ENCODE data around the gene FHIT.

FHIT gene

DNA sequence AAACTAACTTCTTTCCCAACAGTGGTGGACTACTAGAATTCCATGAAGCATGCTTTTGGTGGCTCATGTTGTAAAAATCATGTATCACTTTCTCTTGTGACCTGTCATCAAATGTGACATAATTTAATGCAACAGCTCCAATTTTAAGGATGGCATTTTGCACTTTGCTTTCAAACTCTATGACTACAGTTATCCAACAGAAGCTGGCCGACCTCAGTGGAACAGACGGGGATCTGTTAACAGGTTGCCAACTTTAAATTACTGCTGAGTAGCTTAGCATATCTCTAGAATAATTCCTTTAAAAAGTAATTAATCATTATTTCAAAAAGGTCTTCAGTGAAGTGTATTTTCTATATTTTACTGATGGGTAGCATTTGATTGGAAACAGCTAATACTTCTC lies 907.4 kb downstream of the FHIT start:
- Histone ChIP-seq H3K27me3 (ENCODE audit: low read depth, low read length) (no peaks in the 10 kb centered on the region), H3K36me3 (replicated peaks; ENCODE audit: low read depth, low read length) (no peaks in the 10 kb centered on the region), H3K9ac (ENCODE audit: low read length) (no peak overlapping the region), H3K79me2 (ENCODE audit: low read length) (no peaks in the 10 kb centered on the region), H4K20me1 (ENCODE audit: insufficient read depth, low read length) (no peaks in the 10 kb centered on the region), H3K4me2 (ENCODE audit: low read length) (no peak overlapping the region), H3K4me3 (ENCODE audit: low read length) (no peak overlapping the region), H3K9me3 (ENCODE audit: insufficient read depth, low read length) (no peaks in the 10 kb centered on the region), H2AFZ (ENCODE audit: low read depth, low read length) (no peak overlapping the region), H3K27ac (ENCODE audit: low read length) (no peak overlapping the region), H3K4me1 (ENCODE audit: low read length) (no peaks in the 10 kb centered on the region)
- no peak for TF ChIP-seq EZH2phosphoT487 (IDR thresholded peaks at IDR 0.05; ENCODE audit: low read depth)
- TF ChIP-seq, protein P1, sequence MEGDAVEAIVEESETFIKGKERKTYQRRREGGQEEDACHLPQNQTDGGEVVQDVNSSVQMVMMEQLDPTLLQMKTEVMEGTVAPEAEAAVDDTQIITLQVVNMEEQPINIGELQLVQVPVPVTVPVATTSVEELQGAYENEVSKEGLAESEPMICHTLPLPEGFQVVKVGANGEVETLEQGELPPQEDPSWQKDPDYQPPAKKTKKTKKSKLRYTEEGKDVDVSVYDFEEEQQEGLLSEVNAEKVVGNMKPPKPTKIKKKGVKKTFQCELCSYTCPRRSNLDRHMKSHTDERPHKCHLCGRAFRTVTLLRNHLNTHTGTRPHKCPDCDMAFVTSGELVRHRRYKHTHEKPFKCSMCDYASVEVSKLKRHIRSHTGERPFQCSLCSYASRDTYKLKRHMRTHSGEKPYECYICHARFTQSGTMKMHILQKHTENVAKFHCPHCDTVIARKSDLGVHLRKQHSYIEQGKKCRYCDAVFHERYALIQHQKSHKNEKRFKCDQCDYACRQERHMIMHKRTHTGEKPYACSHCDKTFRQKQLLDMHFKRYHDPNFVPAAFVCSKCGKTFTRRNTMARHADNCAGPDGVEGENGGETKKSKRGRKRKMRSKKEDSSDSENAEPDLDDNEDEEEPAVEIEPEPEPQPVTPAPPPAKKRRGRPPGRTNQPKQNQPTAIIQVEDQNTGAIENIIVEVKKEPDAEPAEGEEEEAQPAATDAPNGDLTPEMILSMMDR (IDR thresholded peaks at IDR 0.05; ENCODE audit: low read depth, low read length) = no peak

DNA sequence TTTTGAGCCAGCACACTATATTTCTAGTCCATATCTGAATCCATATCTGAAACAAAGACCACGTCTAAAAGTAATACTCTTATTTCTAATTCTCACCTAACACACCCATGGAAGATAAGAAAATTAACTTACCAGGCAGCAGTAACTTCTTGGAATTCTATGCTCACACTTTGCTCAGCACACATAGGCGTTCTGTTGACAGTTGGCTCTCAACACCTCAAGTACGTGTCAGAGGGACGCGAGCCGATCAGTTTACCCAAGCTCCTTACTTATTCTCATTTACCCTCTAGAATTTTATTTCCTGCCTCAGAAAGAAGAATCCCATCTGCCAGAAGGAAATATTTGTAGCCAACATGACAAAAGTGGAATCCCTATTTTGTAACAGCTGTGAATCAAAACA lies 911.9 kb downstream of the FHIT start:
- H3K27ac ChIP-seq (ENCODE audit: low read length) = no peak overlapping the region
- no peak overlapping the region for H3K4me2 ChIP-seq (ENCODE audit: low read length)
- no peaks in the 10 kb centered on the region for H4K20me1 ChIP-seq (ENCODE audit: insufficient read depth, low read length)
- no peaks in the 10 kb centered on the region for H3K9me3 ChIP-seq (ENCODE audit: insufficient read depth, low read length)
- no peak overlapping the region for H3K9ac ChIP-seq (ENCODE audit: low read length)
- H3K4me1 ChIP-seq (ENCODE audit: low read length) = no peaks in the 10 kb centered on the region
- H3K79me2 ChIP-seq (ENCODE audit: low read length) = no peaks in the 10 kb centered on the region
- no peaks in the 10 kb centered on the region for H3K36me3 ChIP-seq (replicated peaks; ENCODE audit: low read depth, low read length)
- H3K27me3 ChIP-seq (ENCODE audit: low read depth, low read length) = no peaks in the 10 kb centered on the region
- H3K4me3 ChIP-seq (ENCODE audit: low read length) = no peak overlapping the region
- H2AFZ ChIP-seq (ENCODE audit: low read depth, low read length) = no peak overlapping the region
- TF ChIP-seq, protein P1 (IDR thresholded peaks at IDR 0.05; ENCODE audit: low read depth, low read length) = no peak
- no peak for TF ChIP-seq EZH2phosphoT487 (IDR thresholded peaks at IDR 0.05; ENCODE audit: low read depth)

DNA sequence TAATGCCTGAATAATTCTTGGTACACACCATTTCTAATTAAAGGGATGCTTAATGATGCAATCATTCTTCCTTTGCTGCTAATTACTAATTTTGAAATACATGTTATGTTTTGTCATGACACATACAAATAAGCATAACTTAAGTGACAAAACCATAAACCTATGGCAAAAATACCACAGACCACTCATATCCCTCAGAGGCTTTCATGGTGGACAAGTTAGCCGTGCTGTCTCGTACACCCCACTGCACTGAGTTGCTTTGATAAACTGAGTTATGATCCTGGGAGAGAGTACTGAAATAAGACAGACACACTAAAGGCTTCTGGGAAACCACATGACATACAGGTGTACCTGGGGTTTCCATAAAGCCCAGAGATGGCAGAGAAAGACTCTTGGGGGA lies 913.8 kb downstream of the FHIT start:
- Histone ChIP-seq H3K4me2 (ENCODE audit: low read length) (no peak overlapping the region), H2AFZ (ENCODE audit: low read depth, low read length) (no peak overlapping the region), H4K20me1 (ENCODE audit: insufficient read depth, low read length) (no peaks in the 10 kb centered on the region), H3K27me3 (ENCODE audit: low read depth, low read length) (no peaks in the 10 kb centered on the region), H3K4me1 (ENCODE audit: low read length) (no peaks in the 10 kb centered on the region), H3K36me3 (replicated peaks; ENCODE audit: low read depth, low read length) (no peaks in the 10 kb centered on the region), H3K4me3 (ENCODE audit: low read length) (no peak overlapping the region), H3K9me3 (ENCODE audit: insufficient read depth, low read length) (no peaks in the 10 kb centered on the region), H3K9ac (ENCODE audit: low read length) (no peak overlapping the region), H3K27ac (ENCODE audit: low read length) (no peak overlapping the region), H3K79me2 (ENCODE audit: low read length) (no peaks in the 10 kb centered on the region)
- no peak for TF ChIP-seq EZH2phosphoT487 (IDR thresholded peaks at IDR 0.05; ENCODE audit: low read depth)
- TF ChIP-seq, protein P1 (IDR thresholded peaks at IDR 0.05; ENCODE audit: low read depth, low read length) = no peak

DNA sequence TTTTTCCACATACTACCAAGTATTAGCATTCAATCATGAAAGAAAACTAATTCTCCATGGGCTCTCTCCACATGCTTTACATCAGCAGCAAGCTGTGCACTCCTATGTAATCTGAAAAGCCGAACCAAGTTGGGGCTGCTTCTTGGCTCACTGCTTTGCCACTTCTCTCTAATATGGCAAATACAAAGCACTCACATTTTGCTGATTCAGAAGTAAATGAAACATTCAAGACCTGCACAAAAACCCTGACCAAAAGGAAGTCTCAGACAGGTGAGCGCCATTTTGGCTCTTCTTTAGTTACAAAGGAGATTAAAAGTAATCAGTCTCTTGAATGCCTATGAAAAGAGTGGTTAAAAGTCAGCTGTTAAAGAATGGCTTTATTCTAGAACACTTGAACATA lies 915.2 kb downstream of the FHIT start:
- no peaks in the 10 kb centered on the region for H3K9me3 ChIP-seq (ENCODE audit: insufficient read depth, low read length)
- TF ChIP-seq, protein P1 (IDR thresholded peaks at IDR 0.05; ENCODE audit: low read depth, low read length) = no peak
- TF ChIP-seq EZH2phosphoT487 (IDR thresholded peaks at IDR 0.05; ENCODE audit: low read depth) = no peak
- no peaks in the 10 kb centered on the region for H3K36me3 ChIP-seq (replicated peaks; ENCODE audit: low read depth, low read length)
- H3K4me2 ChIP-seq (ENCODE audit: low read length) = no peak overlapping the region
- H2AFZ ChIP-seq (ENCODE audit: low read depth, low read length) = no peak overlapping the region
- no peak overlapping the region for H3K27ac ChIP-seq (ENCODE audit: low read length)
- no peak overlapping the region for H3K4me3 ChIP-seq (ENCODE audit: low read length)
- H3K9ac ChIP-seq (ENCODE audit: low read length) = no peak overlapping the region
- H4K20me1 ChIP-seq (ENCODE audit: insufficient read depth, low read length) = no peaks in the 10 kb centered on the region
- no peaks in the 10 kb centered on the region for H3K27me3 ChIP-seq (ENCODE audit: low read depth, low read length)
- H3K4me1 ChIP-seq (ENCODE audit: low read length) = no peaks in the 10 kb centered on the region
- no peaks in the 10 kb centered on the region for H3K79me2 ChIP-seq (ENCODE audit: low read length)
